Stimulated activated CD8-positive, alpha-beta memory T cell treated with anti-CD3 and anti-CD28 coated beads, Interleukin-7, amount 100 ng/mL, for 4 hours (primary cell): ENCODE measurements around the gene CD302.
"Not testable (repeated sequence)": the region's sequence is repeated elsewhere in the genome, so short reads cannot be mapped to it uniquely, and the experiment has no call there.

Experiments used
- DNase-seq, 2 donors: peaks; one replicate each; pipeline ENCODE4 v3.0.0-alpha.2; 2020; ENCODE audit warnings: low read depth in 2 of 2

The CD302 gene

GRCh38 chr2:159793326-159793725 is 4.7 kb downstream of the CD302 start:
- no peak for DNase-seq

GRCh38 chr2:159792599-159792998 is 5.4 kb downstream of the CD302 start:
- DNase-seq, result no peak

GRCh38 chr2:159792036-159792435 is 6.0 kb downstream of the CD302 start:
- DNase-seq, result no peak

- DNase-seq, result no peak
These were observed 7.7 kb downstream of the CD302 start for GRCh38 chr2:159790323-159790722.

GRCh38 chr2:159788253-159788652 is 9.8 kb downstream of the CD302 start:
- DNase-seq, result no peak

- DNase-seq, result not testable (repeated sequence)
These were observed 10.4 kb downstream of the CD302 start for GRCh38 chr2:159787647-159788046.

- no peak for DNase-seq
These were observed 11.1 kb downstream of the CD302 start for GRCh38 chr2:159786938-159787337.

GRCh38 chr2:159785195-159785594 is 12.8 kb downstream of the CD302 start:
- no peak for DNase-seq

GRCh38 chr2:159784744-159785143 is 13.3 kb downstream of the CD302 start:
- not testable (repeated sequence) for DNase-seq

- DNase-seq, result no peak
These were observed 14.5 kb downstream of the CD302 start for GRCh38 chr2:159783556-159783955.

- no peak for DNase-seq
These were observed 21.7 kb downstream of the CD302 start for GRCh38 chr2:159776321-159776720.

- DNase-seq, result no peak
These were observed 23.0 kb downstream of the CD302 start for GRCh38 chr2:159775021-159775420.

GRCh38 chr2:159774370-159774990 is 23.5 kb downstream of the CD302 start:
- no peak for DNase-seq

- DNase-seq, result no peak
These were observed 24.1 kb downstream of the CD302 start for GRCh38 chr2:159773886-159774285.

- no peak for DNase-seq
These were observed 24.6 kb downstream of the CD302 start for GRCh38 chr2:159773426-159773825.

GRCh38 chr2:159769147-159769546 is 28.9 kb downstream of the CD302 start:
- DNase-seq, result no peak

- no peak for DNase-seq
These were observed 35.9 kb downstream of the CD302 start for GRCh38 chr2:159762075-159762474.

- DNase-seq, result no peak
These were observed 37.7 kb downstream of the CD302 start for GRCh38 chr2:159760326-159760725.

- DNase-seq, result no peak
These were observed 38.4 kb downstream of the CD302 start for GRCh38 chr2:159759577-159759976.

- no peak for DNase-seq
These were observed 39.3 kb downstream of the CD302 start for GRCh38 chr2:159758686-159759085.

GRCh38 chr2:159758239-159758638 is 39.8 kb downstream of the CD302 start:
- no peak for DNase-seq

GRCh38 chr2:159755788-159756187 is 42.2 kb downstream of the CD302 start:
- DNase-seq, result no peak

GRCh38 chr2:159755014-159755413 is 43.0 kb downstream of the CD302 start:
- no peak for DNase-seq

- no peak for DNase-seq
These were observed 44.2 kb downstream of the CD302 start for GRCh38 chr2:159753797-159754196.
